GM21423 (cell line): ENCODE measurements around the gene CRISPLD2.
"Not testable (repeated sequence)": the region's sequence is repeated elsewhere in the genome, so short reads cannot be mapped to it uniquely, and the experiment has no call there.

Experiments used
- ATAC-seq: cut with Tn5 transposase; IDR thresholded peaks from one replicate; pipeline ENCODE4 v1.9.1; 2021; ENCODE audit warnings: mild to moderate bottlenecking, moderate library complexity; ENCODE audit not compliant: unreplicated experiment

CRISPLD2 gene

GRCh38 chr16:84839054-84839453 is 19.3 kb downstream of the CRISPLD2 start:
- ATAC-seq: no peak

GRCh38 chr16:84839956-84840355 is 20.2 kb downstream of the CRISPLD2 start:
- ATAC-seq: no peak

- no peak for ATAC-seq
These were observed 21.2 kb downstream of the CRISPLD2 start for GRCh38 chr16:84840687-84841627.

- no peak for ATAC-seq
These were observed 22.1 kb downstream of the CRISPLD2 start for GRCh38 chr16:84841787-84842300.

- no peak for ATAC-seq
These were observed 22.8 kb downstream of the CRISPLD2 start for GRCh38 chr16:84842516-84843148.

GRCh38 chr16:84843149-84844048 is 23.6 kb downstream of the CRISPLD2 start:
- ATAC-seq: no peak

GRCh38 chr16:84844049-84844350 is 24.2 kb downstream of the CRISPLD2 start:
- ATAC-seq: no peak

GRCh38 chr16:84844559-84845495 is 25.0 kb downstream of the CRISPLD2 start:
- no peak for ATAC-seq

- ATAC-seq: no peak
These were observed 25.8 kb downstream of the CRISPLD2 start for GRCh38 chr16:84845496-84846002.

- no peak for ATAC-seq
These were observed 28.0 kb downstream of the CRISPLD2 start for GRCh38 chr16:84847564-84848355.

- no peak for ATAC-seq
These were observed 29.3 kb downstream of the CRISPLD2 start for GRCh38 chr16:84848986-84849634.

GRCh38 chr16:84849751-84850150 is 30.0 kb downstream of the CRISPLD2 start:
- no peak for ATAC-seq

- no peak for ATAC-seq
These were observed 30.9 kb downstream of the CRISPLD2 start for GRCh38 chr16:84850714-84851113.

GRCh38 chr16:84851192-84852127 is 31.7 kb downstream of the CRISPLD2 start:
- no peak for ATAC-seq

- ATAC-seq: no peak
These were observed 33.7 kb downstream of the CRISPLD2 start for GRCh38 chr16:84853534-84853933.

- no peak for ATAC-seq
These were observed 35.0 kb downstream of the CRISPLD2 start for GRCh38 chr16:84854759-84855158.

- not testable (repeated sequence) for ATAC-seq
These were observed 35.8 kb downstream of the CRISPLD2 start for GRCh38 chr16:84855435-84856202.
